GM12878 (cell line): ENCODE results near the gene ERC1. TPM values are rescaled to one million over a fixed set of nuclear protein-coding genes. Genes with fewer than 3 reads are reported as not detected.

Experiments
- ATAC-seq: fragments of 200-7000 bp; cut with Tn5 transposase; 3 replicates; pipeline ENCODE4 v1.9.1; 2020; ENCODE audit warnings: mild to moderate bottlenecking, moderate library complexity
- BruUV-seq: library from RNA; stranded (reverse); fragments of 400-500 nt; replicated peaks from 2 replicates; lab custom pipeline; 2021; lab: Mats Ljungman, UMichigan
- CTCF ChIA-PET: fragments of 300-600 bp; sonication (Branson Sonifier 250); formaldehyde crosslinking; extraction: SDS; loops from one replicate; lab custom pipeline; 2021; ENCODE audit warnings: inconsistent platforms; lab: Yijun Ruan, JAX
- POLR2A ChIA-PET: fragments of 350-600 bp; formaldehyde crosslinking; extraction: SDS; loops from one replicate; lab custom pipeline; 2021; ENCODE audit warnings: inconsistent platforms; lab: Charles Lee
- RAD21 ChIA-PET: fragments of 300-600 bp; sonication (Branson Sonifier 250); formaldehyde crosslinking; loops from one replicate; lab custom pipeline; 2023; ENCODE audit warnings: antibody characterized with exemption; ENCODE audit not compliant: unreplicated experiment; lab: Charles Lee
- SMC1A ChIA-PET: fragments of 300-600 bp; sonication (Branson Sonifier 250); formaldehyde crosslinking; loops from one replicate; lab custom pipeline; 2023; ENCODE audit not compliant: unreplicated experiment, uncharacterized antibody; lab: Charles Lee
- DNase-seq: peaks from one replicate; pipeline ENCODE4 v3.0.0-alpha.2; 2011; ENCODE audit warnings: low read depth, low spot score
- FAIRE-seq: peaks from 3 replicates; lab custom pipeline; 2011; peaks lifted over from hg19 to GRCh38; lab: Jason Lieb, UNC
- H2AFZ ChIP-seq: 2 replicates; pipeline ENCODE4 v1.6.0; 2011; ENCODE audit warnings: low read depth, low read length, control low read depth; ENCODE audit not compliant: control insufficient read depth
- H3K27ac ChIP-seq: 2 replicates; pipeline ENCODE4 v1.5.1; 2011; ENCODE audit warnings: control low read depth; ENCODE audit not compliant: control insufficient read depth, insufficient read depth
- H3K27me3 ChIP-seq, 2 experiments: replicated peaks in 1 of 2; 2 replicates each; pipeline versions ENCODE4 v1.6.0 to v1.6.1; 2011; ENCODE audit warnings: low read length in 1 of 2; ENCODE audit not compliant: control insufficient read depth in 2 of 2, insufficient read depth in 2 of 2
- H3K36me3 ChIP-seq, 2 experiments: 2 replicates each; pipeline ENCODE4 v1.5.1; 2011; ENCODE audit warnings: low read length in 1 of 2; ENCODE audit not compliant: control insufficient read depth in 2 of 2, insufficient read depth in 2 of 2
- H3K4me1 ChIP-seq: 2 replicates; pipeline ENCODE4 v1.6.1; 2011; ENCODE audit warnings: mild to moderate bottlenecking, low read length, moderate library complexity, mixed read lengths; ENCODE audit not compliant: control insufficient read depth, insufficient read depth
- H3K4me2 ChIP-seq: 2 replicates; pipeline ENCODE4 v1.6.0; 2011; ENCODE audit warnings: control low read depth; ENCODE audit not compliant: control insufficient read depth, insufficient read depth
- H3K4me3 ChIP-seq: fragments of 200-600 bp; sonication (generic); 2 replicates; pipeline ENCODE4 v1.5.1; 2016
- H3K79me2 ChIP-seq: 2 replicates; pipeline ENCODE4 v1.6.0; 2011; ENCODE audit warnings: low read length; ENCODE audit not compliant: control insufficient read depth, insufficient read depth
- H3K9ac ChIP-seq: 2 replicates; pipeline ENCODE4 v1.8.0; 2011; ENCODE audit warnings: low read length, control low read depth, mixed read lengths; ENCODE audit not compliant: control insufficient read depth, insufficient read depth
- H3K9me3 ChIP-seq: replicated peaks from 3 replicates; pipeline ENCODE4 v1.5.1; 2011; ENCODE audit warnings: mild to moderate bottlenecking, low read length; ENCODE audit not compliant: control insufficient read depth, insufficient read depth
- H4K20me1 ChIP-seq: 2 replicates; pipeline ENCODE4 v1.6.0; 2011; ENCODE audit not compliant: control insufficient read depth, insufficient read depth
- CHD1 ChIP-seq: IDR thresholded peaks from 2 replicates; pipeline ENCODE4 v1.6.1; 2012; ENCODE audit warnings: low read depth, low read length, improper control_type of control experiment
- CHD4 ChIP-seq: fragments of 200-600 bp; sonication (generic); IDR thresholded peaks from 2 replicates; pipeline ENCODE4 v1.6.1; 2016; ENCODE audit warnings: mild to moderate bottlenecking
- KLF5 ChIP-seq: fragments of 450-650 bp; IDR thresholded peaks from 2 replicates; pipeline ENCODE4 v1.6.1; 2014; ENCODE audit warnings: mild to moderate bottlenecking; ENCODE audit not compliant: partially characterized antibody
- NFYB ChIP-seq: IDR thresholded peaks from 2 replicates; pipeline ENCODE4 v1.6.1; 2011; ENCODE audit warnings: low read depth, mild to moderate bottlenecking, low read length, improper control_type of control experiment, moderate library complexity; ENCODE audit not compliant: insufficient read depth
- SMARCA5 ChIP-seq: fragments of 450-650 bp; IDR thresholded peaks from 2 replicates; pipeline ENCODE4 v1.6.1; 2017; ENCODE audit warnings: mild to moderate bottlenecking
- TCF3 ChIP-seq: IDR thresholded peaks from 2 replicates; pipeline ENCODE4 v1.6.1; 2012; ENCODE audit warnings: low read depth, mild to moderate bottlenecking, low read length, borderline replicate concordance; ENCODE audit not compliant: insufficient read depth
- WGBS: methylation state at CpG from one replicate; pipeline ENCODE4 v1.1.6; 2016; ENCODE audit warnings: low lambda C conversion rate; ENCODE audit not compliant: insufficient replicate concordance, insufficient coverage; ENCODE audit errors: missing lambda C conversion rate; 5-methylcytosine and 5-hydroxymethylcytosine counted together
- in situ Hi-C: fragments of 300-500 bp; cut with MboI; formaldehyde crosslinking; loops from 9 replicates; pipeline ENCODE4 v1.14.3; 2018; ENCODE audit warnings: mixed read lengths
- intact Hi-C: fragments of 100-400 bp; cut with micrococcal nuclease; formaldehyde crosslinking; loops from one replicate; pipeline ENCODE4 v1.14.2; 2022; ENCODE audit not compliant: unreplicated experiment
- polyA plus RNA-seq, 11 experiments: library from polyadenylated mRNA; depleted of rRNA in 4 of 11; unstranded in 6 of 11; stranded (reverse) in 5 of 11; fragments of >200 nt; fragmentation: Nextera tagmentation in 4 of 11; fragmentation: Illumina TruSeq in 1 of 11; extraction: Ambion mirVana in 4 of 11; extraction: Trizol in 1 of 11; gene quantifications; 1 replicate in 1 of 11; 2 replicates in 10 of 11; pipeline versions ENCODE4 v1.2.1 to v1.2.3, GENCODE V29; 2011 to 2016; ENCODE audit warnings: inconsistent platforms in 2 of 11, missing spikeins in 2 of 11, low read depth in 1 of 11
- total RNA-seq, 4 experiments: library from RNA; depleted of rRNA in 3 of 4; stranded (reverse); fragments of >200 nt in 3 of 4; fragmentation: Illumina TruSeq in 1 of 4; extraction: Trizol in 1 of 4; gene quantifications; 2 replicates each; pipeline versions ENCODE4 v1.2.1 to v1.2.3, GENCODE V29; 2013 to 2021
- TF ChIP-seq, protein P1 (sequence below): fragments of 150-350 bp; IDR thresholded peaks from 2 replicates; pipeline ENCODE4 v1.6.1; 2016; ENCODE audit warnings: low read depth, low read length
- TF ChIP-seq, protein P2 (sequence below): fragments of 450-650 bp; IDR thresholded peaks from 2 replicates; pipeline ENCODE4 v1.6.1; 2014; ENCODE audit warnings: mild to moderate bottlenecking
- TF ChIP-seq, protein P3 (sequence below): IDR thresholded peaks from 2 replicates; pipeline ENCODE4 v1.6.1; 2011; ENCODE audit warnings: low read depth, mild to moderate bottlenecking, low read length, moderate library complexity, borderline replicate concordance; ENCODE audit errors: extremely low read depth
- TF ChIP-seq, protein P4 (sequence below): fragments of 450-650 bp; IDR thresholded peaks from 2 replicates; pipeline ENCODE4 v1.6.1; 2017; ENCODE audit warnings: antibody characterized with exemption, mild to moderate bottlenecking, moderate library complexity

ERC1 gene
- total and polyA plus RNA-seq, 10 of the 15 experiments (the other 5 are each of a cell fraction or from before 2014, with no cell fraction given): 0.75 to 8.0 (median 5.0) TPM

DNA sequence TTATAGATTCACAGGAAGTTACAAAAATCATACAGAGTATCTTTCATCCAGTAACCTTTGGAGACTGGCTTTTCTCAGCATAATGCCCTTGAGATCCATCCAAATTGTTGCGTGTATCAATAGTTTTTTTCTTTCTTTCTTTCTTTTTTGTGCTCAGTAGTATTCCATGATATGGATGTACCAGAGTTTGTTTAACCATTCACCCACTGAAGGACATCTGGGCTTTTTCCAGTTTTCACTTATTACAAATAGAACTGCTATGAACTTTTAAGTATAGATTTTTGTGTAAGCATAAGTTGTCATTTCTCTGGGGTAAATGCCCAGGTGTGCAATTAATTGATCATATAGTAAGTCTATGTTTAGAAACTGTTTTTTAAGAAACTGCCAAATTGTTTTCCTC lies 524.0 kb downstream of the ERC1 start (continued):
- TF ChIP-seq, protein P1, sequence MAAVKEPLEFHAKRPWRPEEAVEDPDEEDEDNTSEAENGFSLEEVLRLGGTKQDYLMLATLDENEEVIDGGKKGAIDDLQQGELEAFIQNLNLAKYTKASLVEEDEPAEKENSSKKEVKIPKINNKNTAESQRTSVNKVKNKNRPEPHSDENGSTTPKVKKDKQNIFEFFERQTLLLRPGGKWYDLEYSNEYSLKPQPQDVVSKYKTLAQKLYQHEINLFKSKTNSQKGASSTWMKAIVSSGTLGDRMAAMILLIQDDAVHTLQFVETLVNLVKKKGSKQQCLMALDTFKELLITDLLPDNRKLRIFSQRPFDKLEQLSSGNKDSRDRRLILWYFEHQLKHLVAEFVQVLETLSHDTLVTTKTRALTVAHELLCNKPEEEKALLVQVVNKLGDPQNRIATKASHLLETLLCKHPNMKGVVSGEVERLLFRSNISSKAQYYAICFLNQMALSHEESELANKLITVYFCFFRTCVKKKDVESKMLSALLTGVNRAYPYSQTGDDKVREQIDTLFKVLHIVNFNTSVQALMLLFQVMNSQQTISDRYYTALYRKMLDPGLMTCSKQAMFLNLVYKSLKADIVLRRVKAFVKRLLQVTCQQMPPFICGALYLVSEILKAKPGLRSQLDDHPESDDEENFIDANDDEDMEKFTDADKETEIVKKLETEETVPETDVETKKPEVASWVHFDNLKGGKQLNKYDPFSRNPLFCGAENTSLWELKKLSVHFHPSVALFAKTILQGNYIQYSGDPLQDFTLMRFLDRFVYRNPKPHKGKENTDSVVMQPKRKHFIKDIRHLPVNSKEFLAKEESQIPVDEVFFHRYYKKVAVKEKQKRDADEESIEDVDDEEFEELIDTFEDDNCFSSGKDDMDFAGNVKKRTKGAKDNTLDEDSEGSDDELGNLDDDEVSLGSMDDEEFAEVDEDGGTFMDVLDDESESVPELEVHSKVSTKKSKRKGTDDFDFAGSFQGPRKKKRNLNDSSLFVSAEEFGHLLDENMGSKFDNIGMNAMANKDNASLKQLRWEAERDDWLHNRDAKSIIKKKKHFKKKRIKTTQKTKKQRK: no peak

DNA sequence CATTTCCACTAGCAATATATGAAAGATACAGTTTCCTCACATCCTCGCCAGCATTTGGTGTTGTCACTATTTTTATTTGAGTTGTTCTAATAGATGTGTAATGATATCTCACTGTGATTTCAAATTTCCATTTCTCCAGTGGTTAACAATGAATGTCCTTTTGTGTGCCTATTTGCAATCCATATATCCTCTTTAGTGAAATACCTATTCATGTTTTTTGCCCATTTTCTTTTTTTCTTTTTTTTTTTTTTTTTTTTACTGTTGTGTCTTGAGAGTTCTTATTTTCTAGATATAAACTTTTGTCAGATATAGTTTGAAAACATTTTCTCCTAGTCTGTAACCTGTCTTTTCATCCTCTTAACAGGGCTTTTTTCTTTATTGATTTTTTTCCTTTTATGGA lies 524.4 kb downstream of the ERC1 start:
- no peaks in the 10 kb centered on the region for H4K20me1 ChIP-seq
- in situ Hi-C loops (no loop called here), intact Hi-C loops (loop anchor here (5.0 kb wide), 1 partner anchor 398 kb away; no protein-coding TSS in a partner anchor)
- no peaks in the 10 kb centered on the region for H3K79me2 ChIP-seq
- ChIA-PET CTCF (interaction anchor here (2.2 kb wide), 1 partner anchor 398 kb away, joined by 16 read pairs; no protein-coding TSS in a partner anchor), POLR2A (no interaction called here), RAD21 (no interaction called here), SMC1A (interaction anchor here (2.3 kb wide), 1 partner anchor 397 kb away, joined by 16 read pairs; no protein-coding TSS in a partner anchor)
- ATAC-seq: no peak
- no peak for TF ChIP-seq SMARCA5
- TF ChIP-seq, protein P2, sequence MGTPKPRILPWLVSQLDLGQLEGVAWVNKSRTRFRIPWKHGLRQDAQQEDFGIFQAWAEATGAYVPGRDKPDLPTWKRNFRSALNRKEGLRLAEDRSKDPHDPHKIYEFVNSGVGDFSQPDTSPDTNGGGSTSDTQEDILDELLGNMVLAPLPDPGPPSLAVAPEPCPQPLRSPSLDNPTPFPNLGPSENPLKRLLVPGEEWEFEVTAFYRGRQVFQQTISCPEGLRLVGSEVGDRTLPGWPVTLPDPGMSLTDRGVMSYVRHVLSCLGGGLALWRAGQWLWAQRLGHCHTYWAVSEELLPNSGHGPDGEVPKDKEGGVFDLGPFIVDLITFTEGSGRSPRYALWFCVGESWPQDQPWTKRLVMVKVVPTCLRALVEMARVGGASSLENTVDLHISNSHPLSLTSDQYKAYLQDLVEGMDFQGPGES: no peak
- TF ChIP-seq NFYB: no peak
- TF ChIP-seq, protein P3, sequence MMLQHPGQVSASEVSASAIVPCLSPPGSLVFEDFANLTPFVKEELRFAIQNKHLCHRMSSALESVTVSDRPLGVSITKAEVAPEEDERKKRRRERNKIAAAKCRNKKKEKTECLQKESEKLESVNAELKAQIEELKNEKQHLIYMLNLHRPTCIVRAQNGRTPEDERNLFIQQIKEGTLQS: no peak
- TF ChIP-seq, protein P4, sequence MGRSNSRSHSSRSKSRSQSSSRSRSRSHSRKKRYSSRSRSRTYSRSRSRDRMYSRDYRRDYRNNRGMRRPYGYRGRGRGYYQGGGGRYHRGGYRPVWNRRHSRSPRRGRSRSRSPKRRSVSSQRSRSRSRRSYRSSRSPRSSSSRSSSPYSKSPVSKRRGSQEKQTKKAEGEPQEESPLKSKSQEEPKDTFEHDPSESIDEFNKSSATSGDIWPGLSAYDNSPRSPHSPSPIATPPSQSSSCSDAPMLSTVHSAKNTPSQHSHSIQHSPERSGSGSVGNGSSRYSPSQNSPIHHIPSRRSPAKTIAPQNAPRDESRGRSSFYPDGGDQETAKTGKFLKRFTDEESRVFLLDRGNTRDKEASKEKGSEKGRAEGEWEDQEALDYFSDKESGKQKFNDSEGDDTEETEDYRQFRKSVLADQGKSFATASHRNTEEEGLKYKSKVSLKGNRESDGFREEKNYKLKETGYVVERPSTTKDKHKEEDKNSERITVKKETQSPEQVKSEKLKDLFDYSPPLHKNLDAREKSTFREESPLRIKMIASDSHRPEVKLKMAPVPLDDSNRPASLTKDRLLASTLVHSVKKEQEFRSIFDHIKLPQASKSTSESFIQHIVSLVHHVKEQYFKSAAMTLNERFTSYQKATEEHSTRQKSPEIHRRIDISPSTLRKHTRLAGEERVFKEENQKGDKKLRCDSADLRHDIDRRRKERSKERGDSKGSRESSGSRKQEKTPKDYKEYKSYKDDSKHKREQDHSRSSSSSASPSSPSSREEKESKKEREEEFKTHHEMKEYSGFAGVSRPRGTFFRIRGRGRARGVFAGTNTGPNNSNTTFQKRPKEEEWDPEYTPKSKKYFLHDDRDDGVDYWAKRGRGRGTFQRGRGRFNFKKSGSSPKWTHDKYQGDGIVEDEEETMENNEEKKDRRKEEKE: no peak
- TF ChIP-seq TCF3: no peak
- no peak for TF ChIP-seq CHD1
- no peak for TF ChIP-seq CHD4
- TF ChIP-seq KLF5: no peak
- no peak for DNase-seq
- WGBS: 91% methylated on average over 1 of the region's 1 CpG
- H3K36me3 ChIP-seq: no peaks in the 10 kb centered on the region
- H3K4me1 ChIP-seq: no peaks in the 10 kb centered on the region
- H3K27me3 ChIP-seq: no peaks in the 10 kb centered on the region
- FAIRE-seq: no peak
- H3K4me3 ChIP-seq: no peak overlapping the region
- BruUV-seq: no TSS peak
- no peak overlapping the region for H2AFZ ChIP-seq
- H3K9me3 ChIP-seq: no peaks in the 10 kb centered on the region
- no peak overlapping the region for H3K27ac ChIP-seq
- H3K4me2 ChIP-seq: no peak overlapping the region
- H3K9ac ChIP-seq: no peak overlapping the region
